ENCODE data around the gene GM2A. TPM values are rescaled to one million over a fixed set of nuclear protein-coding genes. Genes with fewer than 3 reads are reported as not detected.

The GM2A gene
- 10 to 100 TPM; 35.1 to 58.0 (median 43.8) TPM for total RNA-seq

DNA sequence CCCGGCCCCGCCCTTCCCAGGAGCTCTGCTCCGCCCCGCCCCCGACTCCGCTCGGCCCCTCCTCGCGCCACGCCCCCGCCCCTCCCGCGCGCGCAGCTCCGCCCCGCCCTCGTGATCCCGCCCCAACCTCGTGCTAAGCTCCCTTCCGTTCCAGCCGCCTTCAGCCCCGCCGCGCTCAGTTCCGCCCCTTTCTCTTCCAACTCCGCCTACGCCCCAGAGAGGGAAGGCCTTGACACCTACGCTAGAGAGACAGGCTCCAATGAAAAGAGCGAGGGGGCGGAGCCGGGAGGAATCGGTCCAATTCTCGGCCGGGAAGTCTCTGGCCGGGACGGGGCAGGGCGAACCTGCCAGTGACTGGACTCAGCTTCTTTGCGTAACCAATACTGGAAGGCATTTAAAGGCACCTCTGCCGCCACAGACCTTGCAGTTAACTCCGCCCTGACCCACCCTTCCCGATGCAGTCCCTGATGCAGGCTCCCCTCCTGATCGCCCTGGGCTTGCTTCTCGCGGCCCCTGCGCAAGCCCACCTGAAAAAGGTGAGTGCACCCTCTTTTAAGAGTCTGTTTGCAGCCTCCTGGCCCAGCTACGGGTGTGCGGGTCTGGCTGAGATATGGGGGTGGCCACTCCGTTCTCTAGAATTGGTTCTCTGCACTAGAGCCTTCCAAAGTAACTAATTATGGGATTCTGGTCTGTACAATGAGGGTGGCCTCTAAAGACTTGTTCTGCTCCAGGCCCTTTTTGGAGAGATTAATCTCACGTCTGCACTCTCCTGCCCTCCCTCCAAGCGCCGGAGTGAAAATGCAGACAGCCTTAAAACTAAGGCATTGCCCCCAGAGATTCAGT is at the start of gene GM2A:
Gene GM2A, plus strand, starts transcription at position 424 of the 843 bp plus-strand sequence. Its CDS starts 32 bp downstream, at position 456.
- Histone ChIP-seq H3K4me3 (peak within 1 kb of the TSS; percentile 70 to 82 (median 70)), H3K36me3 (no peaks in the 10 kb centered on the region), H3K27me3 (no peaks in the 10 kb centered on the region), H3K27ac (peak within 1 kb of the TSS; percentile 73 to 77), H3K9me3 (no peaks in the 10 kb centered on the region), H3K4me1 (peaks cover 0 to 3% of the 10 kb centered on the region in 2 donors)
- TF ChIP-seq, protein P1, sequence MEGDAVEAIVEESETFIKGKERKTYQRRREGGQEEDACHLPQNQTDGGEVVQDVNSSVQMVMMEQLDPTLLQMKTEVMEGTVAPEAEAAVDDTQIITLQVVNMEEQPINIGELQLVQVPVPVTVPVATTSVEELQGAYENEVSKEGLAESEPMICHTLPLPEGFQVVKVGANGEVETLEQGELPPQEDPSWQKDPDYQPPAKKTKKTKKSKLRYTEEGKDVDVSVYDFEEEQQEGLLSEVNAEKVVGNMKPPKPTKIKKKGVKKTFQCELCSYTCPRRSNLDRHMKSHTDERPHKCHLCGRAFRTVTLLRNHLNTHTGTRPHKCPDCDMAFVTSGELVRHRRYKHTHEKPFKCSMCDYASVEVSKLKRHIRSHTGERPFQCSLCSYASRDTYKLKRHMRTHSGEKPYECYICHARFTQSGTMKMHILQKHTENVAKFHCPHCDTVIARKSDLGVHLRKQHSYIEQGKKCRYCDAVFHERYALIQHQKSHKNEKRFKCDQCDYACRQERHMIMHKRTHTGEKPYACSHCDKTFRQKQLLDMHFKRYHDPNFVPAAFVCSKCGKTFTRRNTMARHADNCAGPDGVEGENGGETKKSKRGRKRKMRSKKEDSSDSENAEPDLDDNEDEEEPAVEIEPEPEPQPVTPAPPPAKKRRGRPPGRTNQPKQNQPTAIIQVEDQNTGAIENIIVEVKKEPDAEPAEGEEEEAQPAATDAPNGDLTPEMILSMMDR (IDR thresholded peaks at IDR 0.05): no peak
- TF ChIP-seq POLR2AphosphoS5 (IDR thresholded peaks at IDR 0.05) (peak; percentile 43 to 78 (median 73)), POLR2A (IDR thresholded peaks at IDR 0.05) (peak; percentile 37)
- intact Hi-C loops (cut with DNase I; ENCODE audit: low total_unique reads): no loop called here
- DNase-seq (ENCODE audit: low spot score in 2 of 2): peak; percentile 99 to 100

DNA sequence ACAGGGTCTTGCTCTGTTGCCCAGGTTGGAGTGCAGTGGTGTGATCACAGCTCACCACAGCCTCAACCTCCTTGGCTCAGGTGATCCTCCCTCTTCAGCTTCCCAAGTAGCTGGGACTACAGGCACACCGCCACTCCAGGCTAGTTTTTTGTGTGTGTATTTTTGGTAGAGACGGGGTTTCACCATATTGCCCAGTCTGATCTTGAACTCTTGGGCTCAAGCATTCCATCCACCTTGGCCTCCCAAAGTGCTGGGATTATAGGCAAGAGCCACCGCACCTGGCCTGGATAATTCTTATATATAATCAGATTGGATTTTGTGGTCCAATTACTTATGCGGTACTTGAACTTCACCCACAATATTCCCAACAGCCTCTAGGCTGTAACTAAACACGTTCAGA is 48.9 kb upstream of the GM2A start:
- H3K4me3 ChIP-seq: no peak overlapping the region
- intact Hi-C loops (cut with DNase I; ENCODE audit: low total_unique reads): no loop called here
- H3K9me3 ChIP-seq: no peaks in the 10 kb centered on the region
- H3K36me3 ChIP-seq: no peaks in the 10 kb centered on the region
- no peaks in the 10 kb centered on the region for H3K4me1 ChIP-seq
- no peak overlapping the region for H3K27ac ChIP-seq
- TF ChIP-seq POLR2A (IDR thresholded peaks at IDR 0.05) (no peak), POLR2AphosphoS5 (IDR thresholded peaks at IDR 0.05) (no peak)
- TF ChIP-seq, protein P1 (IDR thresholded peaks at IDR 0.05): no peak
- no peak for DNase-seq (ENCODE audit: low spot score in 2 of 2)
- no peaks in the 10 kb centered on the region for H3K27me3 ChIP-seq

DNA sequence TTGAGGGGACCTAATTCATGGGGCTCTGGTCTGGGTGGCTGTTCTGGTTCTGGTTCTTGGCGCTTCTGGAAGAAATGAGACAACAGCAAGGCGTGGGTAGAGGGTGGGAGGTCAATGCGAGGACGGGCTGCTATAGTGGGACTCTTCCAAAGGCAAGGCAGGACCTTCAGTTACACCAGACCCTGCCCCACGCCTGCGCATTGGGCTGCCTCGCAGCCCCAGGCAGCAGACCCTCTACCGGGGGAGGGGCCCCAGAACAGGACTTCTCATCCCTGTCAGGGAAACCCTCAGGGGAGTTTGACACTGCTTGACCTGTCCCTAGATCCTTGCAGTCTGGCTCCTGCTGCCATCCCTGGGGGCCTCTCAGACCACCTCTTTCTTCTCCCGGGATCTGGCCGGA is 47.6 kb upstream of the GM2A start:
- Histone ChIP-seq H3K36me3 (no peaks in the 10 kb centered on the region), H3K4me3 (no peak overlapping the region), H3K27ac (no peak overlapping the region), H3K9me3 (no peaks in the 10 kb centered on the region), H3K27me3 (no peaks in the 10 kb centered on the region), H3K4me1 (no peaks in the 10 kb centered on the region)
- no peak for TF ChIP-seq POLR2A (IDR thresholded peaks at IDR 0.05)
- TF ChIP-seq, protein P1 (IDR thresholded peaks at IDR 0.05): no peak
- TF ChIP-seq POLR2AphosphoS5 (IDR thresholded peaks at IDR 0.05): no peak
- intact Hi-C loops (cut with DNase I; ENCODE audit: low total_unique reads): no loop called here
- no peak for DNase-seq (ENCODE audit: low spot score in 2 of 2)

DNA sequence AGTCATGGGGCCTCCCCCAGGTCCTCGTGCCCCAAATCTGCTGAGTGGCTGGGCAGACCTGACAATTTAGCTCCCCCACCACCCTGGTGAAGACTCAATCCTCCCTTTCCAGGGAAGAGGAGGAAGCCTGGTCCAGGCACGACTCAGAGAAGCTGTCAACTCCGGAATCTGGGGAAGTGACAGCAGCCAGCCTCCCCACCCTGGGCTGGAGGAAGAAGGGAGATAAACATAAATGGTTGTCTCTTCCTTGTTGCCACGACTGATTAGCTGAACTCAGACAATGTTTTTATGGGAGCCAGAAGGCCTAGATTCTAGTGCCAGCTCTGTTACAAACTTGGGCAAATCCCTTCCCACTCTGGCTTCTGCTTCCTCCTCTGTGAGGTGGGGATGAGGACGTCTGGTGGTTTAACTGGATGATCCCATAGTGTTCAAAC is 44.5 kb upstream of the GM2A start:
- Histone ChIP-seq H3K4me3 (no peak overlapping the region), H3K27me3 (no peaks in the 10 kb centered on the region), H3K4me1 (no peaks in the 10 kb centered on the region), H3K27ac (peak overlapping the region in 1 of 2 donors; percentile 4), H3K36me3 (no peaks in the 10 kb centered on the region), H3K9me3 (no peaks in the 10 kb centered on the region)
- intact Hi-C loops (cut with DNase I; ENCODE audit: low total_unique reads): no loop called here
- TF ChIP-seq POLR2AphosphoS5 (IDR thresholded peaks at IDR 0.05) (no peak), POLR2A (IDR thresholded peaks at IDR 0.05) (no peak)
- TF ChIP-seq, protein P1 (IDR thresholded peaks at IDR 0.05): no peak
- no peak for DNase-seq (ENCODE audit: low spot score in 2 of 2)

DNA sequence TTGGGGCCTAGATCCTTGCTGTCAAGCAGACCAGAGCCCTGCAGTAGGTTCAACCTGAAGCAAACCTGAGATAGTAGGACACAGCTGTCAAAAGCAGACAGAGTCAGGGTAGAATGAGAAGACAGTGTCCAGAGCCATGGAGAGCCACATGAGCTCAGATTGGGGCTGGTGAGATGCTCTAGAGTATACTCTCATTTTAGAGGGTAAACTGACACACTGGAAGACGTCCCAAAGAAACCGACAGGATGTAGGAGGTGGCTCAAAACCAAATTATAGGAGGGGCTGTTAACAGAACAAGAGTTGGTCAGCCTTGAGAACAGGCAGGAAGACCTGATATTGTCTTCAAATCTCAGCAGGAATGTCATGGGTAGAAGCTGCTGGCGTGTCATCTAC is 40.6 kb upstream of the GM2A start:
- Histone ChIP-seq H3K27ac (peak overlapping the region in 1 of 2 donors; percentile 46), H3K27me3 (no peaks in the 10 kb centered on the region), H3K9me3 (no peaks in the 10 kb centered on the region), H3K36me3 (no peaks in the 10 kb centered on the region), H3K4me1 (no peaks in the 10 kb centered on the region), H3K4me3 (no peak overlapping the region)
- intact Hi-C loops (cut with DNase I; ENCODE audit: low total_unique reads): no loop called here
- no peak for DNase-seq (ENCODE audit: low spot score in 2 of 2)
- TF ChIP-seq POLR2A (IDR thresholded peaks at IDR 0.05) (no peak), POLR2AphosphoS5 (IDR thresholded peaks at IDR 0.05) (no peak)
- TF ChIP-seq, protein P1 (IDR thresholded peaks at IDR 0.05): no peak

Measured in breast epithelium (tissue), 4 donors.